Measurements from ENCODE around the gene RELA.
"Not testable (repeated sequence)": the region's sequence is repeated elsewhere in the genome, so short reads cannot be mapped to it uniquely, and the experiment has no call there.

The RELA gene

DNA sequence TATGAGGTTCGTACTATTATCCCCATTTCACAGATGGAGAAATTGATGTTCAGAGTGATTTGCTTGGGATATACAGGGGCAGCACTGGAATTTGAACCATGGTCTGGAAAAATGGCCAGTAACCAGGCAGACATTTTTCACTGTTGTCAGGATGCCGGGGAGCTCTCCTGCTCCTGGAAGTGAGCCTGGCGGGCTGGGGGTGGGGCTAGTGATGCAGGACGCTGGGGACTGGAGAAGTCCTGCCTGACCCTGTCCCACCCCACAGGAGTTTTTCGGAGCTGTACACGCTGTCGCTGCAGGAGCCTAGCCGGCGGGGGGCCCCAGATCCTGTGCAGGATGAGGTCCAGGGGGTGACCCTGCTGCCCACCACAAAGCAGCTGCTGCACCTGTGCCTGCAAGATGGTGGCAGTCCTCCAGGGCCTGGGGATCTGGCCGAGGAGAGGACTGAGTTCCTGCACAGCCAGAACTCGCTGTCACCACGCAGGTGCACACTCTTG is 13.7 kb downstream of the RELA start:
- no peak for DNase-seq (ENCODE audit: low read depth)

DNA sequence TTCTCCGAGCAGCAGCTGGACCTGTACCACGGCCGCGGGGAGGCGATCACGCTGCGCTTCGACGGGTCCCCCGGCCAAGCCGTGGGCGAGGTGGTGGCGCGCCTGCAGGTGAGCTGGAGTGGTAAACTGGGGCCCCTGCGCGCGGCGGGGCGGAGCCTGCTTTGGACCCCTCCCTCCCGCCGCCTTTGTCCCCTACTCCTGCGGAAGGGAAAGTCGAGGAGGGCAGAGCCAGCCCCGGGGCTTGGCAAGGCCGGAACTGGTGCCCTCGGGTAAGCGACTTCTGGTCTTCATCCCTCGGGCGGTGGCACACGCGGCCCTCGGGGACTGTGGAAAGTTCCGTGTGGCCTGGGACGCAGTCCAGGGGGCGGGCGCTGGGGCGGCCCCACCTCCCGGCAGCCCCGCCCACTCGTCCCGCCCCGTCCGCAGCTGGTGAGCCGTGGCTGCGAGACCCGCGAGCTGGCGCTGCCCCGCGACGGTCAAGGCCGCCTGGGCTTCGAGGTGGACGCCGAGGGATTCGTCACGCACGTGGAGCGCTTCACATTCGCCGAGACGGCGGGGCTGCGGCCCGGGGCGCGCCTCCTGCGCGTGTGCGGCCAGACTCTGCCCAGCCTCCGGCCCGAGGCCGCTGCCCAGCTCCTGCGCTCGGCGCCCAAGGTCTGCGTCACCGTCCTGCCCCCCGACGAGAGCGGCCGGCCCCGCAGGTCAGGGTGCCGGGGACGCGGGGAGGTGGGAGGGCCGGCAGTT is 15.6 kb downstream of the RELA start:
- DNase-seq (ENCODE audit: low read depth), result no peak

DNA sequence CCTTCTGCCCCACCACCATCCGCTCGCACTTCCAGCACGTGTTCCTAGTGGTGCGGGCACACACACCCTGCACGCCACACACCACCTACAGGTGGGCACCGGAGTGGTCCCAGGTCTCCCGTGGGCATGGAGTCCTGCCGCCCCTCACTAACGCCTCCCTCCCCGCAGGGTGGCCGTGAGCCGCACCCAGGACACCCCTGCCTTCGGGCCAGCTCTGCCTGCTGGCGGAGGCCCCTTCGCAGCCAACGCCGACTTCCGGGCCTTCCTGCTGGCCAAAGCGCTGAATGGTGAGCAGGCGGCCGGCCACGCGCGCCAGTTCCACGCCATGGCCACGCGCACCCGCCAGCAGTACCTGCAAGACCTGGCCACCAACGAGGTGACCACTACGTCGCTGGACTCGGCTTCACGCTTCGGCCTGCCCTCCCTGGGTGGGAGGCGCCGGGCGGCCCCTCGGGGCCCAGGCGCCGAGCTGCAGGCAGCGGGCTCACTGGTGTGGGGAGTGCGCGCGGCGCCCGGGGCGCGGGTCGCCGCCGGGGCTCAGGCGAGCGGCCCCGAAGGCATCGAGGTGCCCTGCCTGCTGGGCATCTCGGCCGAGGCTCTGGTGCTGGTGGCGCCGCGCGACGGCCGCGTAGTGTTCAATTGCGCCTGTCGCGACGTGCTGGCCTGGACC is 16.3 kb downstream of the RELA start:
- no peak for DNase-seq (ENCODE audit: low read depth)

DNA sequence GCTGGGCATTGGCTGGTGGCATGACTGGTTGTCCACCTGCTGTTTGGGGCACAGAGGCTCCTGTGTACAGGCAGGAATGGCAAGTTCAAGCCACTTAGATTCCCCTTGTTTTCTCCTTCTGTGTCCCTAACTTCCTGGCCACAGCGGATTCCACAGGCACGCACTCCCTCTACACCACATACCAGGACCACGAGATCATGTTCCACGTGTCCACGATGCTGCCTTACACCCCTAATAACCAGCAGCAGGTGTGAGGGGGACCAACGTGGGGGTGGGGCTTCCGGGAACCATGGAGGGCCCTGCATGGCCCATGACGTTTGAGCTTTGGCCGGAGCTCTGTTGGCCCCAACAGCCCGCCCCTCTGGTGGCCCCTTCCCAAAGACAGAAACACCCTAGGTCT is 17.0 kb downstream of the RELA start:
- DNase-seq (ENCODE audit: low read depth), result peak; percentile 52

DNA sequence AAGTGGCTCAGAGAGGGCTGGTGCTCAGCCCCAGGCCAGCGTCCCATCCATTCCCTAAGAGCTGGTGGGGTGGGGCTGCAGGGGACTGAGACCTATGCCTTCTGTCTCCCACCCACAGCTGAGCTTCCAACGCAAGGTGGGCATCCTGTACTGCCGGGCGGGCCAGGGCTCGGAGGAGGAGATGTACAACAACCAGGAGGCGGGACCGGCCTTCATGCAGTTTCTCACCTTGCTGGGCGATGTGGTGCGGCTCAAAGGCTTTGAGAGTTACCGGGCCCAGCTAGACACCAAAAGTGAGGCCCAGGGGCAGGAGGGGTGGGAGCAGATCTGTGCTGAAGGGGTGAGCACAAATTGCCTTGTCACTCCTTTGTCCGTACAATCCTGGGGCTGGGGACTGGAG is 17.9 kb downstream of the RELA start:
- no peak for DNase-seq (ENCODE audit: low read depth)

DNA sequence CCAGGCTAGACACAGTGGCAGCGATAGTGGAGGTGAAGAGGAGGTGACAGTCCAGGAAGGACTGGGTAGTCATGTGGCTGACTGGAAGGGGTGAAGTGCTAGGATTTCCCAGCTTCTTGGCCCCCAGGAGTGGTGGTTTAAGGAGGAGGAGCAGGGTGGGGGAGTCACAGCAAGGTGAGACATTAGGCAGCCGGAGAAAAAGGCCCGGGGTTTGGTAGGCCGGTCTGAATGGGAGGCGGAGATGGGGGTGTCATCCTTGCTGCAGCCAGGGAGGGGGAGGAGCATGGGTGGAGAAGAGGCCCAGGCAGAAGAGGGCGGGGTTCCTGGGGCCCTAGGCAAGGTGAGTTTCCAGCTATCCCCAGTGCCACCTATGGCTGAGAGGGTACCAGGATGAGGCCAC is 18.7 kb downstream of the RELA start:
- no peak for DNase-seq (ENCODE audit: low read depth)

DNA sequence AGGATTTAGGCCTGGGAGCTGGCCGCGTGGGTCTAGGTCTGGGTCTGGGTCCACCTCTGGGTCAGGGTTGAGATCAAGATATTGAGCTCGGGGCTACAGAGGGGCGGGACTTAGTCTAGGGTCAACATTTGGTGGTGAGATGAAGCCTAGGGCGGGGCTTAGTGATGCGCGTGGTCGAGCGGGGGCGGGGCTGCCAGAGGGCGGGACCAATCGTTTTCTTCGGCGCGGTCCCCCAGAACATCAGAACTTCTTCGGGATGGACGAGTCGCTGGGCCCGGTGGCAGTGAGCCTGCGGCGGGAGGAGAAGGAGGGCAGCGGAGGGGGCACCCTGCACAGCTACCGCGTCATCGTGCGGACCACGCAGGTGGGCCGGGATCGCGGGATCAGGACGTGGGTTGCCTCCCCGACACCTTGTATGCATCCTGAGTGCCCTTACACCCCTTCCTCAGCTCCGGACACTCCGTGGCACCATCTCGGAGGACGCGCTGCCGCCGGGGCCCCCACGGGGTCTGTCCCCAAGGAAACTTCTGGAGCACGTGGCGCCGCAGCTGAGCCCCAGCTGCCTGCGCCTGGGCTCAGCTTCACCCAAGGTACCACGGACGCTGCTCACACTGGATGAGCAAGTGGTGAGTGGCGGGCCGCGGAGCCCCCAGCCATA is 20.6 kb downstream of the RELA start:
- no peak for DNase-seq (ENCODE audit: low read depth)

DNA sequence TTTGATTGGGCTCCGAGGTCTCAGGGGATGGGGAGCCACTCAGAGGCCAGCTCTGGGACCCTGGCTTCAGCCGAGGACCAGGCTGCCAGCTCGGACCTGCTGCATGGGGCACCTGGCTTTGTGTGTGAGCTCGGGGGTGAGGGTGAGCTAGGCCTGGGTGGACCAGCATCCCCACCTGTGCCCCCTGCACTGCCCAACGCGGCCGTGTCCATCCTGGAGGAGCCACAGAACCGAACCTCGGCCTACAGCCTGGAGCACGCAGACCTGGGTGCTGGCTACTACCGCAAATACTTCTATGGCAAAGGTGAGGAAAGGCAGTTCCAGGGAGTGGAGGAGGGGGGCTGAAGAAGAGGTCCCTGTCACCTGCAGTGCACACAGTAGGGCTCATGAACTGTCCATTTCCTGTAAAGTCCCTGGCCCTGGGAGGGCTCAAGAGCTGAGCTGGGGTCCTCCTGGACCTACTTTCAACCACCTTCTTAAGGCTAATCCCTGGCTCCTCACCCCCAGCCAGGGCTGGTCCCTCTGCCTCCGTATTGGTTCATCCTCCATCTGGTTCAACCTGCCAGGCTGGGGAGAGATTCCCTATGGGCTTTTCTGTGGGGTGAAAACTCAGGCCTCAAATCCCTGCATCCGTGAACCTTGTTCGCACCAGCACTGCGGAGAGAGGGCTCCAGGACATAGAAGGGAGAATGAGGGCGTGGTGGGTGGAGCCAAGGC is 21.3 kb downstream of the RELA start:
- no peak for DNase-seq (ENCODE audit: low read depth)

DNA sequence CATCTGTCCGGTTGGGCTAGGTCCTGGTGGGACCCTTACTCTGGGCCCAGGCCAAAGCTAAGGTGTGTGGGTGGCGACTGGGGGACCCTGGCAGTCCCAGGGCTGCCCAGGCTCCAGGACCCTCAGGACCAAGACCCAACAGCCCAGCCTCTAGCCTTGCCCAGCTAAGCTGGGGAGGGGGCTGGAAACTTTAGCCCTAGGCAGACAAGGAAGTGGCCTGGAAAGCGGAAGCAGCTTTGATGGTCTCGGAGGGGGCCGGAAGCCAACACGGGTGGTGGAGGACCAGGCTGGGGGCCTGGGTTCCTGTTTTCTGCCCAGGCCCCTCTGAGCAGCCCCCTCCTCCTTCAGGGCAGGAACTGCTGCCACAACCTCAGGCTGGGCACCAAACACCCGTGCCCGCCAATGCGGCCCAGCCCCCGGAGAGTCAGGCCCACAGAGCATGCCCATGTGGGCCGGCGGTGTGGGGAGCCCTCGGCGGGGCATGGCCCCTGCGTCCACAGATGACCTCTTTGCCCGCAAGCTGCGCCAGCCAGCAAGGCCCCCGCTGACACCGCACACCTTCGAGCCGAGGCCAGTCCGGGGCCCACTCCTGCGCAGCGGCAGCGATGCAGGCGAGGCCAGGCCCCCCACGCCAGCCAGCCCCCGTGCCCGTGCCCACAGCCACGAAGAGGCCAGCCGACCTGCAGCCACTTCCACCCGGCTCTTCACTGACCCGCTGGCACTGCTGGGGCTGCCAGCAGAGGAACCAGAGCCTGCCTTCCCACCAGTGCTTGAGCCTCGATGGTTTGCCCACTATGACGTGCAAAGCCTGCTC is 22.0 kb downstream of the RELA start:
- no peak for DNase-seq (ENCODE audit: low read depth)

DNA sequence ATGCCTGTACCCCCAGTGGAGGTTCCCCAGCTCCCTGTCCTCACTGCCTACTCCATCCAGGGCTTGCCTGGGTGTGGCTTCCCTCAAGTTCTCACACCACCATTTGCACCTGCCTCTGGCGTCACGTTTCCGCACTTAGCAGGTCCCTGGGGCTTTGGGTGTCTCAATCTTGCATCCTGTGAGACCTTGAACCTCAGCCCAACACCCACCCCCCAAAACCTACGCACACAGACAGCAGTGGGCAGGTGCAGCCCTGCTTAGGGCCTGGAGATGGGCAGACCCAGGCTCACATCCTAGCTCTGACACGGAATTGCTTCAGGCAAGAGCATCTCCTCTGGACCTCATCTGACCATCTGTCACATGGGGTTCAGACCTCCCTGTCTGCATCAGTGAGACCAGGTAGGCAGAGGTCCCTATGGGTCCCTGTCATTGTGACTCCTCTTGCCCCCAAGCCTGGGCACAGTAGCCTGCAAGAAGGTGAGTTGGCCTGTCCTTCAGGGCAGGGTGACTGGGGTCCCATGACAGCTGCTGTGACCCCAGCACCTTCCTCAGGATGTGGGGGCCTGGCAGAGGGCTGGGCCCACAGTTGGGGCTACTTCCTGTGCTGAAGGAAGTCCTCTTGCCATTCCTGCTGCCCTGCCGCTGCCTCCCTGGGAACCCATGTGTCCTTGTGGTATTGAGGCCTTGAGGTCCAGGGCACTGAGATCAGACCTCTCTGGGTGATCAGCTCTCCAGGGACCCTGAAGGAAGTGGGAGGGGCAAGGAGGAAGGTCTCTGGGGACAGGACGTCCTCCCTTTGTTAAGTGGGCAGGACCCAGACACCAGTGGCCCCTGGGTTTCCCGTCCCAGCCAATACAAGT is 22.9 kb downstream of the RELA start:
- no peak for DNase-seq (ENCODE audit: low read depth)

DNA sequence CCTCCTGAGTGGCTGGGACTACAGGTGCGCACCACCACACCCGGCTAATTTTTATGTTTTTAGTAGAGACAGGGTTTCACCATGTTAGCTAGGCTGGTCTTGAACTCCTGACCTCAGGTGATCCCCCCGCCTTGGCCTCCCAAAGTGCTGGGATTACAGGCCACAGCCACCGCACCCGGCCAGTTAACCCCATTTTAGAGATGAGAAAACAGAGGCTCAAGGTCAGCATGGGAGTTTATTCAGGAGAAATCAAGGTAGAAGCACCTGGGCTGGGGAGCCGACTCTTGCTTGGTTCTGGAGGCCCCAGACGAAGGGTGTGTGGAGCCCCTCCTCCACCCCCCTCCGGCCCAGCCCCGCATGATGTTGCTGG is 23.5 kb downstream of the RELA start:
- not testable (repeated sequence) for DNase-seq (ENCODE audit: low read depth)

DNA sequence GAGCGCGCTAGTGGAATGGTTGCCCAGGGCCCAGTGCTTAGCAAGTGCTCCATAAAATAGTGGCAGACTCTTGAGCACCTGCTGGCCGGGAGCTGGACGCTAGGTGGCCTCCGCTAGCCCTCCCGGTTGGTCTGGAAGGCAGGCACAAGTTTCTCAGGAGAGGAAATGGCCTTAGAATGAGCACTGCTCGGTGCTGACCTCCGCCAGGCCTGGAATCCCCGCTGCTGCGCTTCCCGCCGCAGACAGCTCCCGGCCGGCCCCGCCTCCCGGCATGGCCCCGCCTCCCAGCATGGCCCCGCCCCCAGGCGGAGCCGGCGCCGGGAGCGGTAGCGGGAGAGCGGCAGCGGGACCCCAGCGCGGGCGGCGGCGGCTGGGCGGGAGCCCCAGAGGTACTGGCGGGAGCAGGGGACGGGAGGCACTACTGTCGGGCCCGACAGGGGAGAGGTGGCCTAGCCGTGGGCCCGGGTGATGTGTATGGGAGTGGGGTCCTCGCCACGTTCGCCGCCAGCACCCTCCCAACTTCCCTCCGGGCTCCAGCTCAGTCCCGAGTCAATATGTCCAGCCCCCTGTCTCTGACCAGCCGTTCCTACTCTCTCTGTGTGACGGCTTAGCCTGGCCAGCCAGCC is 24.8 kb downstream of the RELA start, which contains the start of gene SIPA1:
Gene SIPA1 (plus strand): TSS at position 308 of the 626 bp plus-strand sequence. CDS start 2,821 bp downstream, outside the sequence.
- DNase-seq (ENCODE audit: low read depth), result peak; percentile 97

DNA sequence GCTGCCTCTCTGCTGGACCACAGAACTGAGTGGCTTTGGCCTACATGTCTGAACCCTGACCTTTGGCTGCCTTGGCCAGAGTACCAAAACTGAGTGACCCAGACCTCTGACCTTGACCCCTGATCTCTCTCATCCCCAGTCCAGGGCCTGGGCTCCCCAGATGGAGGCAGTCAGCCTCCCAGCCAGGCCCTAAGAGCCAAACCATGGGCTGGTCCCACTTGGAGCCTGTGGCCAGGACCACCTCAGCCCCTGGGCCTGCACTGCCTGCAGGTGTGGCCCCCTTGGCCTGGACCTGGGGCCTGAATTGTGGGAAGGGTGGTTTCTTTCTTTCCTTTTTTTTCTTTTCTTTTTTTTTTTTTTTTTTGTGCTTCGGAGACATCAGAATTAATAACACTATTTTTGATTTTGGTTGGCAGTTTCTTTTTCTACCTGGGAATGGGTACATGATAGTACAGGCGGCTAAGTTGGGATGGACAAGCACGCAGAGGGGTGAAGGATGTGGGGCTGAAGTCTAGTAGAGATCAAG is 25.6 kb downstream of the RELA start:
- DNase-seq (ENCODE audit: low read depth), result no peak

DNA sequence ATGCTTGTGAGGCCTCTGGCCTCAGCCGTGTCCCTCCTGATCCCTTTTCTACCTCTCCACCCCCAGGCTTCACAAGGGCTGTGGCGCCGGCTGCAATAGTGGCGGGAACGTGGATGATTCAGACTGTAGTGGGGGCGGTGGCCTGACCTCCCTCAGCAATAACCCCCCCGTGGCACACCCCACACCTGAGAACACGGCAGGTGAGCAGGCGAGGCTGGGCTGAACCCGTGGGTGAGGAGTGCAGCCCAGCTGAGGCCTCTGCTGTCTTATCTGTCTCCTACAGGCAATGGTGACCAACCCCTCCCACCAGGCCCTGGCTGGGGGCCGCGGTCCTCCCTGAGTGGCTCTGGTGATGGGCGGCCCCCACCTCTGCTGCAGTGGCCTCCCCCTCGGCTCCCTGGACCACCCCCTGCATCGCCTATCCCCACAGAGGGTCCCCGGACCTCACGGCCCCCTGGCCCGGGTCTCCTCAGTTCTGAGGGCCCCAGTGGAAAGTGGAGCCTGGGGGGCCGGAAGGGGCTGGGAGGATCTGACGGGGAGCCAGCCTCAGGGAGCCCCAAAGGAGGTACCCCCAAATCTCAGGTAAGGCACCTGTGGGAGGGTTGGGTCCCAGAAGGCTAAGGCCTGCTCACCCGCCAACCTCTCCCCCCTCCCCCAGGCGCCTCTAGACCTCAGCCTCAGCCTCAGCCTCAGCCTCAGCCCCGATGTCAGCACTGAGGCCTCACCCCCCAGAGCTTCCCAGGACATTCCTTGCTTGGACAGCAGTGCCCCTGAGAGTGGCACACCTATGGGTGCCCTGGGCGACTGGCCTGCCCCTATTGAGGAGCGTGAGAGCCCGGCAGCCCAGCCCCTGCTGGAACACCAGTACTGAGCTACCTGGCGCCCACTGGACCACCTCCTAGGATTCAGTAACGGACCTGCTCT is 26.3 kb downstream of the RELA start:
- no peak for DNase-seq (ENCODE audit: low read depth)

DNA sequence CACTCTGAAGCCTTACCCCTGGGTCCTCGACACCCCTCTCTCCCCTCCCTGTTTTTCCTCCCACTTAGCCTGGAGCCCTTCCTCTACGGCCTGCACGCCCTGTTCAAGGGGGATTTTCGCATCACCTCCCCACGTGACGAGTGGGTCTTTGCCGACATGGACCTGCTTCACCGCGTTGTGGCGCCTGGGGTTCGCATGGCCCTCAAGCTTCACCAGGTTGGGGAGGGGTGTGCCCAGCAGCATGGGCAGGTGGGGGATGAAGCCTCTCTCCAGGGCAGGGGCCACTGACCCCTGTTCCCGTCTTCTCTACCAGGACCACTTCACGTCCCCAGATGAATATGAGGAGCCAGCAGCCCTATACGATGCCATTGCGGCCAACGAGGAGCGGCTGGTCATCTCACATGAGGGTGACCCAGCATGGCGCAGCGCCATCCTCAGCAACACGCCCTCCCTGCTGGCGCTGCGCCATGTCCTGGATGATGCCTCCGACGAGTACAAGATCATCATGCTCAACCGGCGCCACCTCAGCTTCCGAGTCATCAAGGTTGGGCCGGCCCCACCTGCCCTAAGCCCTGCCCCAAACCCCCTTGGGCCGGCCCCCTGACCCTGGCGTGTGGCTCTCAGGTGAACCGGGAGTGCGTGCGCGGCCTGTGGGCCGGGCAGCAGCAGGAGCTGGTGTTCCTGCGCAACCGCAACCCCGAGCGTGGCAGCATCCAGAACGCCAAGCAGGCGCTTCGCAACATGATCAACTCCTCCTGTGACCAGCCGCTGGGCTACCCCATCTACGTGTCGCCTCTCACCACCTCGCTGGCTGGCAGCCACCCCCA is 27.6 kb downstream of the RELA start:
- no peak for DNase-seq (ENCODE audit: low read depth)

DNA sequence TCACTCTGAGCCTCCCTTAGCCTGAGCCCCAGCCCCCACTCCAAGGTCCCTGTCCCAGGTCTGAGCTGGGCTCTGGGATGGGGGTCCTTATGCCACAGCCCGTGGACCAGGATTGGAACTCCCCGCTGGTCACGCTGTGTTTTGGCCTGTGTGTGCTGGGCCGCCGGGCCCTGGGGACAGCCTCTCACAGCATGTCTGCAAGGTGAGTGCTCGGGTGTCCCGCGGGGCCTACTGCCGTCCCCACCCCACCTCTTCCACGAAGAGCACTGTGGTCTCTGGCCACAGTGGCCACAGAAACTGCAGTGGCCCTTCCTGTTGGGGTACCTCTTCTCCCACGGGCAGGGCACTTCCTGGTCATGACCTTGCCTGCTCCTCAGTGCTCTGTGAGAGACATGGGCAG is 28.3 kb downstream of the RELA start:
- DNase-seq (ENCODE audit: low read depth), result no peak

DNA sequence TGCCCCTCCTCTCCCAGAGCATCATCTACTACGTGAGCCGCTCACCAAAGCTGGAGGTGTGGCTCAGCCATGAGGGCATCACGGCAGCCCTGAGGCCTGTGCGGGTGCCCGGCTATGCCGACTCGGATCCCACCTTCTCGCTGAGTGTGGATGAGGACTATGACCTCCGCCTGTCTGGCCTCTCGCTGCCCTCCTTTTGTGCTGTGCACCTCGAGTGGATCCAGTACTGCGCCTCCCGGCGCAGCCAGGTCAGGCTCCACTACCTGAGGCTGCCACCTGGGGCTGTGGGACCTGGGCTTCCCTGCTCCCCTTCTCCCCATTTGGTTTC is 28.6 kb downstream of the RELA start:
- no peak for DNase-seq (ENCODE audit: low read depth)
